IMR-90 (cell line): Measurements from ENCODE around the gene EML1. TPM values are rescaled to one million over a fixed set of nuclear protein-coding genes. Genes with fewer than 3 reads are reported as not detected.

Experiments used
- ATAC-seq: fragments of 200-7000 bp; cut with Tn5 transposase; 2 replicates; pipeline ENCODE4 v1.9.1; 2020; ENCODE audit warnings: low read depth, mild to moderate bottlenecking, moderate library complexity
- BruUV-seq: library from RNA; stranded (reverse); fragments of 400-500 nt; replicated peaks from 2 replicates; lab custom pipeline; 2021; lab: Mats Ljungman, UMichigan
- CTCF ChIA-PET: fragments of 300-600 bp; formaldehyde crosslinking; extraction: SDS; loops from one replicate; lab custom pipeline; 2021; ENCODE audit warnings: antibody characterized with exemption; lab: Yijun Ruan, JAX
- POLR2A ChIA-PET: fragments of 300-600 bp; sonication (Branson Sonifier 250); formaldehyde crosslinking; loops from one replicate; lab custom pipeline; 2022; ENCODE audit warnings: antibody characterized with exemption; ENCODE audit not compliant: unreplicated experiment; lab: Charles Lee
- DNase-seq: peaks from one replicate; pipeline ENCODE4 v3.0.0; 2013
- H2AFZ ChIP-seq: replicated peaks from 2 replicates; pipeline ENCODE3; 2013; ENCODE audit warnings: low read length, mild to moderate bottlenecking; ENCODE audit not compliant: poor library complexity
- H2AK5ac ChIP-seq: 2 replicates; pipeline ENCODE4 v1.6.1; 2013; ENCODE audit warnings: low read depth, low read length, inconsistent platforms
- H2AK9ac ChIP-seq: replicated peaks from 2 replicates; pipeline ENCODE3; 2013; ENCODE audit warnings: mild to moderate bottlenecking, low read depth, low read length, moderate library complexity; ENCODE audit not compliant: poor library complexity
- H2BK120ac ChIP-seq: 2 replicates; pipeline ENCODE4 v1.6.1; 2013; ENCODE audit warnings: low read depth, low read length, inconsistent platforms
- H2BK15ac ChIP-seq: 3 replicates; pipeline ENCODE4 v1.6.1; 2013; ENCODE audit warnings: low read depth, low read length, inconsistent platforms
- H2BK20ac ChIP-seq: 2 replicates; pipeline ENCODE4 v1.6.1; 2013; ENCODE audit warnings: low read depth, mild to moderate bottlenecking, inconsistent platforms, low read length, moderate library complexity
- H2BK5ac ChIP-seq: 2 replicates; pipeline ENCODE4 v1.6.1; 2013; ENCODE audit warnings: mild to moderate bottlenecking, low read depth, low read length, inconsistent platforms; ENCODE audit not compliant: poor library complexity, severe bottlenecking
- H3K14ac ChIP-seq: replicated peaks from 2 replicates; pipeline ENCODE4 v1.6.1; 2013; ENCODE audit warnings: low read depth, low read length, inconsistent platforms
- H3K18ac ChIP-seq: 2 replicates; pipeline ENCODE4 v1.6.1; 2013; ENCODE audit warnings: low read depth, low read length, control low read depth
- H3K23ac ChIP-seq: 2 replicates; pipeline ENCODE4 v1.6.1; 2013; ENCODE audit warnings: low read depth, low read length, inconsistent platforms
- H3K27ac ChIP-seq: 2 replicates; pipeline ENCODE4 v1.5.1; 2013; ENCODE audit warnings: mild to moderate bottlenecking, control low read depth, low read length; ENCODE audit not compliant: insufficient read depth
- H3K27me3 ChIP-seq: 2 replicates; pipeline ENCODE4 v1.6.1; 2013; ENCODE audit warnings: low read length; ENCODE audit not compliant: control insufficient read depth, insufficient read depth
- H3K36me3 ChIP-seq: 2 replicates; pipeline ENCODE4 v1.6.1; 2013; ENCODE audit warnings: low read length, mixed read lengths; ENCODE audit not compliant: control insufficient read depth, insufficient read depth
- H3K4ac ChIP-seq: 2 replicates; pipeline ENCODE4 v1.6.1; 2013; ENCODE audit warnings: low read depth, low read length, inconsistent platforms
- H3K4me1 ChIP-seq: 2 replicates; pipeline ENCODE4 v1.6.1; 2013; ENCODE audit warnings: low read length, mixed read lengths; ENCODE audit not compliant: control insufficient read depth, insufficient read depth
- H3K4me2 ChIP-seq: 2 replicates; pipeline ENCODE4 v1.6.1; 2013; ENCODE audit warnings: low read depth, mild to moderate bottlenecking, control low read depth, low read length, moderate library complexity
- H3K4me3 ChIP-seq: 2 replicates; pipeline ENCODE4 v1.5.1; 2013; ENCODE audit warnings: low read depth, mild to moderate bottlenecking, control low read depth, low read length, moderate library complexity; ENCODE audit not compliant: insufficient read depth
- H3K56ac ChIP-seq: 2 replicates; pipeline ENCODE4 v1.6.1; 2013; ENCODE audit warnings: low read length, inconsistent platforms; ENCODE audit not compliant: insufficient read depth; ENCODE audit errors: extremely low read depth
- H3K79me1 ChIP-seq, 2 experiments: 2 replicates each; pipeline ENCODE4 v1.6.1; 2013; ENCODE audit warnings: low read length in 2 of 2, inconsistent platforms in 1 of 2, low read depth in 1 of 2
- H3K9ac ChIP-seq: 2 replicates; pipeline ENCODE4 v1.6.1; 2013; ENCODE audit warnings: low read depth, low read length, control low read depth
- H3K9me1 ChIP-seq: 2 replicates; pipeline ENCODE4 v1.6.1; 2013; ENCODE audit warnings: low read length, inconsistent platforms; ENCODE audit not compliant: insufficient read depth
- H3K9me3 ChIP-seq: 2 replicates; pipeline ENCODE4 v1.6.1; 2013; ENCODE audit warnings: low read length; ENCODE audit not compliant: control insufficient read depth, insufficient read depth
- H4K20me1 ChIP-seq: 2 replicates; pipeline ENCODE4 v1.6.1; 2013; ENCODE audit warnings: low read length, inconsistent platforms; ENCODE audit not compliant: insufficient read depth
- H4K5ac ChIP-seq: 2 replicates; pipeline ENCODE4 v1.6.1; 2013; ENCODE audit warnings: mild to moderate bottlenecking, low read depth, low read length, control low read depth
- H4K8ac ChIP-seq, 2 experiments: 2 replicates each; pipeline ENCODE4 v1.6.1; 2013; ENCODE audit warnings: low read depth in 2 of 2, low read length in 2 of 2, control low read depth in 1 of 2, inconsistent platforms in 1 of 2
- H4K91ac ChIP-seq: 2 replicates; pipeline ENCODE4 v1.6.1; 2013; ENCODE audit warnings: low read depth, low read length, inconsistent platforms; ENCODE audit not compliant: insufficient read depth
- BHLHE40 ChIP-seq: fragments of 150-350 bp; IDR thresholded peaks from 2 replicates; pipeline ENCODE4 v1.6.1; 2016; ENCODE audit warnings: mild to moderate bottlenecking, low read depth, low read length
- CEBPB ChIP-seq: IDR thresholded peaks from 2 replicates; pipeline ENCODE4 v1.6.1; 2012; ENCODE audit warnings: low read depth, low read length, improper control_type of control experiment
- CHD1 ChIP-seq: IDR thresholded peaks from 2 replicates; pipeline ENCODE4 v1.6.1; 2012; ENCODE audit warnings: low read depth, low read length, improper control_type of control experiment
- CTCF ChIP-seq: conservative IDR thresholded peaks from 2 replicates; pipeline ENCODE4 v1.5.1; 2012; ENCODE audit warnings: mild to moderate bottlenecking, low read depth, low read length, improper control_type of control experiment
- ELK1 ChIP-seq: fragments of 150-350 bp; IDR thresholded peaks from 2 replicates; pipeline ENCODE4 v1.6.1; 2016; ENCODE audit warnings: low read depth, mild to moderate bottlenecking, low read length, moderate library complexity, borderline replicate concordance
- FOS ChIP-seq: fragments of 150-350 bp; IDR thresholded peaks from 2 replicates; pipeline ENCODE4 v1.6.1; 2016; ENCODE audit warnings: low read depth, low read length
- MAFK ChIP-seq: IDR thresholded peaks from 2 replicates; pipeline ENCODE4 v1.6.1; 2012; ENCODE audit warnings: low read depth, low read length, improper control_type of control experiment
- MAZ ChIP-seq: IDR thresholded peaks from 2 replicates; pipeline ENCODE4 v1.6.1; 2012; ENCODE audit warnings: low read depth, mild to moderate bottlenecking, low read length, improper control_type of control experiment, moderate library complexity, borderline replicate concordance
- MXI1 ChIP-seq: IDR thresholded peaks from 2 replicates; pipeline ENCODE4 v1.6.1; 2012; ENCODE audit warnings: low read depth, mild to moderate bottlenecking, low read length, moderate library complexity, borderline replicate concordance
- NFE2L2 ChIP-seq: fragments of 150-350 bp; IDR thresholded peaks from 2 replicates; pipeline ENCODE4 v1.6.1; 2016; ENCODE audit warnings: low read depth, mild to moderate bottlenecking, low read length
- POLR2A ChIP-seq: IDR thresholded peaks from 2 replicates; pipeline ENCODE4 v1.6.1; 2012; ENCODE audit warnings: mild to moderate bottlenecking, low read depth, low read length
- RAD21 ChIP-seq: IDR thresholded peaks from 2 replicates; pipeline ENCODE4 v1.6.1; 2012; ENCODE audit warnings: low read length, improper control_type of control experiment
- RCOR1 ChIP-seq: IDR thresholded peaks from 2 replicates; pipeline ENCODE4 v1.6.1; 2012; ENCODE audit warnings: mild to moderate bottlenecking, low read length, improper control_type of control experiment; ENCODE audit not compliant: insufficient replicate concordance
- RFX5 ChIP-seq: IDR thresholded peaks from 2 replicates; pipeline ENCODE4 v1.8.0; 2012; ENCODE audit warnings: low read depth, mild to moderate bottlenecking, low read length, moderate library complexity
- SMC3 ChIP-seq: fragments of 150-350 bp; IDR thresholded peaks from 2 replicates; pipeline ENCODE4 v1.6.1; 2016; ENCODE audit warnings: low read depth, mild to moderate bottlenecking, antibody characterized with exemption, low read length, moderate library complexity
- USF2 ChIP-seq: fragments of 150-350 bp; IDR thresholded peaks from 2 replicates; pipeline ENCODE4 v1.6.1; 2017; ENCODE audit warnings: mild to moderate bottlenecking, antibody characterized with exemption, low read length, low read depth
- WGBS, 2 experiments: methylation state at CpG; one replicate each; pipeline versions ENCODE4 v1.1.5 to v1.1.7; 2013; ENCODE audit warnings: missing lambda C conversion rate in 2 of 2; ENCODE audit not compliant: insufficient read length in 1 of 2; ENCODE audit errors: extremely low coverage in 2 of 2; 5-methylcytosine and 5-hydroxymethylcytosine counted together
- dilution Hi-C: fragments of 300-500 bp; cut with HindIII; formaldehyde crosslinking; loops from one replicate; pipeline ENCODE4 v1.14.3; 2018; ENCODE audit warnings: low sequenced_read_pairs; ENCODE audit not compliant: unreplicated experiment
- in situ Hi-C: fragments of 300-500 bp; cut with MboI; formaldehyde crosslinking; loops from 3 replicates; pipeline ENCODE4 v1.14.3; 2019; ENCODE audit warnings: low sequenced_read_pairs, inconsistent platforms, mixed read lengths
- intact Hi-C: fragments of 100-400 bp; cut with micrococcal nuclease; formaldehyde crosslinking; loops from 2 replicates; pipeline ENCODE4 v1.10.0; 2022
- polyA plus RNA-seq, 3 experiments: library from polyadenylated mRNA; depleted of rRNA; stranded (reverse); fragments of >200 nt; gene quantifications; 2 replicates each; pipeline ENCODE4 v1.2.3, GENCODE V29; 2012; ENCODE audit warnings: low replicate concordance in 1 of 3
- total RNA-seq: library from RNA; depleted of rRNA; stranded (reverse); fragments of >200 nt; gene quantifications from 2 replicates; pipeline ENCODE4 v1.2.3, GENCODE V29; 2012

Gene EML1
- total and polyA plus RNA-seq, 2 of the 4 experiments (the other 2 are of a cell fraction), result 14.0 to 42.3 TPM

- ATAC-seq, result no peak
- H3K4me1 ChIP-seq, result peaks cover 7% of the 10 kb centered on the region
- no peak overlapping the region for H2AK9ac ChIP-seq
- no peak for TF ChIP-seq ELK1
- no peak for TF ChIP-seq MAZ
- TF ChIP-seq USF2, result no peak
- no peak for TF ChIP-seq FOS
- no peak for TF ChIP-seq CHD1
- TF ChIP-seq SMC3, result no peak
- TF ChIP-seq BHLHE40, result no peak
- no peak for TF ChIP-seq RAD21
- no peak for TF ChIP-seq MXI1
- no peak for TF ChIP-seq NFE2L2
- TF ChIP-seq RCOR1, result no peak
- TF ChIP-seq RFX5, result no peak
- TF ChIP-seq CEBPB, result no peak
- TF ChIP-seq CTCF, result no peak
- no peak for TF ChIP-seq POLR2A
- no peak for TF ChIP-seq MAFK
- no peak overlapping the region for H3K23ac ChIP-seq
- no peak for DNase-seq
- dilution Hi-C loops, result no loop called here
- intact Hi-C loops, result no loop called here
- in situ Hi-C loops, result no loop called here
- no peaks in the 10 kb centered on the region for H3K27me3 ChIP-seq
- H2AK5ac ChIP-seq, result no peak overlapping the region
- BruUV-seq, result no TSS peak
- H3K14ac ChIP-seq, result no peak overlapping the region
- 60% methylated on average over 1 of the region's 2 CpGs; no CpG with 5 or more reads in 1 of the 2 experiments for WGBS, 2 experiments
- no peak overlapping the region for H4K5ac ChIP-seq
- no peak overlapping the region for H3K18ac ChIP-seq
- no peaks in the 10 kb centered on the region; a peak in 1 of 4 replicates for H3K79me1 ChIP-seq
- H4K91ac ChIP-seq, result no peak overlapping the region
- H3K9me1 ChIP-seq, result peaks cover 15% of the 10 kb centered on the region
- no peak overlapping the region for H2BK5ac ChIP-seq
- no peak overlapping the region for H3K4ac ChIP-seq
- no peak overlapping the region for H3K27ac ChIP-seq
- no peak overlapping the region for H2BK15ac ChIP-seq
- no peaks in the 10 kb centered on the region for H3K36me3 ChIP-seq
- H3K4me3 ChIP-seq, result no peak overlapping the region
- no peak overlapping the region for H2AFZ ChIP-seq
- H2BK20ac ChIP-seq, result no peak overlapping the region
- H4K8ac ChIP-seq, result no peak overlapping the region
- H3K4me2 ChIP-seq, result no peak overlapping the region
- ChIA-PET POLR2A (no interaction called here), CTCF (interaction anchor here (1.9 kb wide), 1 partner anchor 48 kb away, joined by 5 read pairs; no protein-coding TSS in a partner anchor)
- no peak overlapping the region for H2BK120ac ChIP-seq
- H3K9me3 ChIP-seq, result peaks cover 11% of the 10 kb centered on the region; the same call in 1 of the 2 replicates
- H3K56ac ChIP-seq, result no peak overlapping the region
- no peak overlapping the region for H3K9ac ChIP-seq
- H4K20me1 ChIP-seq, result no peaks in the 10 kb centered on the region
These were observed 15.3 kb upstream of the EML1 start for GRCh38 chr14:99777951-99778350.
